NCI-H524 (cell line): Measurements from ENCODE around the gene ANKS1A.
A peak's percentile ranks its signal among the peaks of the same experiment; 100 is the strongest.
"Not testable (repeated sequence)": the region's sequence is repeated elsewhere in the genome, so short reads cannot be mapped to it uniquely, and the experiment has no call there.

Source experiments
- DNase-seq, 2 experiments: peaks; one replicate each; lab custom pipeline; 2025; lab: John Stamatoyannopoulos, UW

ANKS1A gene

GRCh38 chr6:34998417-34998816 lies 109.4 kb downstream of the ANKS1A start:
- not testable (repeated sequence) for DNase-seq

- DNase-seq: not testable (repeated sequence)
Measured at GRCh38 chr6:34999153-34999552, 110.1 kb downstream of the ANKS1A start.

- not testable (repeated sequence) for DNase-seq
Measured at GRCh38 chr6:34999962-35000361, 110.9 kb downstream of the ANKS1A start.

- DNase-seq: not testable (repeated sequence)
Measured at GRCh38 chr6:35001349-35001748, 112.3 kb downstream of the ANKS1A start.

GRCh38 chr6:35003886-35004530 lies 115.0 kb downstream of the ANKS1A start:
- DNase-seq: not testable (repeated sequence)

- no peak for DNase-seq
Measured at GRCh38 chr6:35007016-35007415, 118.0 kb downstream of the ANKS1A start.

GRCh38 chr6:35008858-35009257 lies 119.8 kb downstream of the ANKS1A start:
- no peak for DNase-seq

GRCh38 chr6:35011096-35012041 lies 122.3 kb downstream of the ANKS1A start:
- peak in 1 of 2 experiments; percentile 18 for DNase-seq

- DNase-seq: no peak
Measured at GRCh38 chr6:35013701-35014100, 124.6 kb downstream of the ANKS1A start.

GRCh38 chr6:35014341-35014740 lies 125.3 kb downstream of the ANKS1A start:
- DNase-seq: no peak

GRCh38 chr6:35014786-35015185 lies 125.7 kb downstream of the ANKS1A start:
- no peak for DNase-seq

GRCh38 chr6:35015476-35015875 lies 126.4 kb downstream of the ANKS1A start:
- no peak for DNase-seq

GRCh38 chr6:35015996-35016395 lies 126.9 kb downstream of the ANKS1A start:
- DNase-seq: no peak

- no peak for DNase-seq
Measured at GRCh38 chr6:35016502-35017321, 127.7 kb downstream of the ANKS1A start.

GRCh38 chr6:35017411-35018181 lies 128.5 kb downstream of the ANKS1A start:
- DNase-seq: no peak

- DNase-seq: no peak
Measured at GRCh38 chr6:35018182-35018519, 129.1 kb downstream of the ANKS1A start.

- DNase-seq: no peak
Measured at GRCh38 chr6:35018746-35019145, 129.7 kb downstream of the ANKS1A start.

- DNase-seq: no peak
Measured at GRCh38 chr6:35019171-35019570, 130.1 kb downstream of the ANKS1A start.

- no peak for DNase-seq
Measured at GRCh38 chr6:35019831-35020230, 130.8 kb downstream of the ANKS1A start.

GRCh38 chr6:35021004-35021403 lies 131.9 kb downstream of the ANKS1A start:
- DNase-seq: no peak
